GM12878 (cell line): Measurements from ENCODE around the gene MALT1. TPM values are rescaled to one million over a fixed set of nuclear protein-coding genes. Genes with fewer than 3 reads are reported as not detected.

Source experiments
- ATAC-seq: fragments of 200-7000 bp; cut with Tn5 transposase; 3 replicates; pipeline ENCODE4 v1.9.1; 2020; ENCODE audit warnings: mild to moderate bottlenecking, moderate library complexity
- BruUV-seq: library from RNA; stranded (reverse); fragments of 400-500 nt; replicated peaks from 2 replicates; lab custom pipeline; 2021; lab: Mats Ljungman, UMichigan
- CTCF ChIA-PET: fragments of 300-600 bp; sonication (Branson Sonifier 250); formaldehyde crosslinking; extraction: SDS; loops from one replicate; lab custom pipeline; 2021; ENCODE audit warnings: inconsistent platforms; lab: Yijun Ruan, JAX
- POLR2A ChIA-PET: fragments of 350-600 bp; formaldehyde crosslinking; extraction: SDS; loops from one replicate; lab custom pipeline; 2021; ENCODE audit warnings: inconsistent platforms; lab: Charles Lee
- RAD21 ChIA-PET: fragments of 300-600 bp; sonication (Branson Sonifier 250); formaldehyde crosslinking; loops from one replicate; lab custom pipeline; 2023; ENCODE audit warnings: antibody characterized with exemption; ENCODE audit not compliant: unreplicated experiment; lab: Charles Lee
- SMC1A ChIA-PET: fragments of 300-600 bp; sonication (Branson Sonifier 250); formaldehyde crosslinking; loops from one replicate; lab custom pipeline; 2023; ENCODE audit not compliant: unreplicated experiment, uncharacterized antibody; lab: Charles Lee
- DNase-seq: peaks from one replicate; pipeline ENCODE4 v3.0.0-alpha.2; 2011; ENCODE audit warnings: low read depth, low spot score
- FAIRE-seq: peaks from 3 replicates; lab custom pipeline; 2011; peaks lifted over from hg19 to GRCh38; lab: Jason Lieb, UNC
- H2AFZ ChIP-seq: 2 replicates; pipeline ENCODE4 v1.6.0; 2011; ENCODE audit warnings: low read depth, low read length, control low read depth; ENCODE audit not compliant: control insufficient read depth
- H3K27ac ChIP-seq: 2 replicates; pipeline ENCODE4 v1.5.1; 2011; ENCODE audit warnings: control low read depth; ENCODE audit not compliant: control insufficient read depth, insufficient read depth
- H3K27me3 ChIP-seq, 2 experiments: replicated peaks in 1 of 2; 2 replicates each; pipeline versions ENCODE4 v1.6.0 to v1.6.1; 2011; ENCODE audit warnings: low read length in 1 of 2; ENCODE audit not compliant: control insufficient read depth in 2 of 2, insufficient read depth in 2 of 2
- H3K36me3 ChIP-seq, 2 experiments: 2 replicates each; pipeline ENCODE4 v1.5.1; 2011; ENCODE audit warnings: low read length in 1 of 2; ENCODE audit not compliant: control insufficient read depth in 2 of 2, insufficient read depth in 2 of 2
- H3K4me1 ChIP-seq: 2 replicates; pipeline ENCODE4 v1.6.1; 2011; ENCODE audit warnings: mild to moderate bottlenecking, low read length, moderate library complexity, mixed read lengths; ENCODE audit not compliant: control insufficient read depth, insufficient read depth
- H3K4me2 ChIP-seq: 2 replicates; pipeline ENCODE4 v1.6.0; 2011; ENCODE audit warnings: control low read depth; ENCODE audit not compliant: control insufficient read depth, insufficient read depth
- H3K4me3 ChIP-seq: fragments of 200-600 bp; sonication (generic); 2 replicates; pipeline ENCODE4 v1.5.1; 2016
- H3K79me2 ChIP-seq: 2 replicates; pipeline ENCODE4 v1.6.0; 2011; ENCODE audit warnings: low read length; ENCODE audit not compliant: control insufficient read depth, insufficient read depth
- H3K9ac ChIP-seq: 2 replicates; pipeline ENCODE4 v1.8.0; 2011; ENCODE audit warnings: low read length, control low read depth, mixed read lengths; ENCODE audit not compliant: control insufficient read depth, insufficient read depth
- H3K9me3 ChIP-seq: replicated peaks from 3 replicates; pipeline ENCODE4 v1.5.1; 2011; ENCODE audit warnings: mild to moderate bottlenecking, low read length; ENCODE audit not compliant: control insufficient read depth, insufficient read depth
- H4K20me1 ChIP-seq: 2 replicates; pipeline ENCODE4 v1.6.0; 2011; ENCODE audit not compliant: control insufficient read depth, insufficient read depth
- JUNB ChIP-seq: IDR thresholded peaks from 2 replicates; pipeline ENCODE4 v1.6.1; 2016; ENCODE audit warnings: antibody characterized with exemption, mild to moderate bottlenecking
- PML ChIP-seq: IDR thresholded peaks from 2 replicates; pipeline ENCODE4 v1.6.1; 2012; ENCODE audit warnings: low read length, inconsistent platforms
- POLR2AphosphoS2 ChIP-seq: IDR thresholded peaks from 2 replicates; pipeline ENCODE4 v1.6.1; 2011; ENCODE audit warnings: low read depth, mild to moderate bottlenecking, low read length, improper control_type of control experiment, moderate library complexity
- WGBS: methylation state at CpG from one replicate; pipeline ENCODE4 v1.1.6; 2016; ENCODE audit warnings: low lambda C conversion rate; ENCODE audit not compliant: insufficient replicate concordance, insufficient coverage; ENCODE audit errors: missing lambda C conversion rate; 5-methylcytosine and 5-hydroxymethylcytosine counted together
- in situ Hi-C: fragments of 300-500 bp; cut with MboI; formaldehyde crosslinking; loops from 9 replicates; pipeline ENCODE4 v1.14.3; 2018; ENCODE audit warnings: mixed read lengths
- intact Hi-C: fragments of 100-400 bp; cut with micrococcal nuclease; formaldehyde crosslinking; loops from one replicate; pipeline ENCODE4 v1.14.2; 2022; ENCODE audit not compliant: unreplicated experiment
- polyA plus RNA-seq, 11 experiments: library from polyadenylated mRNA; depleted of rRNA in 4 of 11; unstranded in 6 of 11; stranded (reverse) in 5 of 11; fragments of >200 nt; fragmentation: Nextera tagmentation in 4 of 11; fragmentation: Illumina TruSeq in 1 of 11; extraction: Ambion mirVana in 4 of 11; extraction: Trizol in 1 of 11; gene quantifications; 1 replicate in 1 of 11; 2 replicates in 10 of 11; pipeline versions ENCODE4 v1.2.1 to v1.2.3, GENCODE V29; 2011 to 2016; ENCODE audit warnings: inconsistent platforms in 2 of 11, missing spikeins in 2 of 11, low read depth in 1 of 11
- total RNA-seq, 4 experiments: library from RNA; depleted of rRNA in 3 of 4; stranded (reverse); fragments of >200 nt in 3 of 4; fragmentation: Illumina TruSeq in 1 of 4; extraction: Trizol in 1 of 4; gene quantifications; 2 replicates each; pipeline versions ENCODE4 v1.2.1 to v1.2.3, GENCODE V29; 2013 to 2021
- TF ChIP-seq, protein P1 (sequence below): fragments of 150-350 bp; IDR thresholded peaks from 2 replicates; pipeline ENCODE4 v1.6.1; 2016; ENCODE audit warnings: low read depth, low read length

MALT1 gene
- total and polyA plus RNA-seq, 10 of the 15 experiments (the other 5 are each of a cell fraction or from before 2014, with no cell fraction given): 17.6 to 126 (median 45.4) TPM

DNA sequence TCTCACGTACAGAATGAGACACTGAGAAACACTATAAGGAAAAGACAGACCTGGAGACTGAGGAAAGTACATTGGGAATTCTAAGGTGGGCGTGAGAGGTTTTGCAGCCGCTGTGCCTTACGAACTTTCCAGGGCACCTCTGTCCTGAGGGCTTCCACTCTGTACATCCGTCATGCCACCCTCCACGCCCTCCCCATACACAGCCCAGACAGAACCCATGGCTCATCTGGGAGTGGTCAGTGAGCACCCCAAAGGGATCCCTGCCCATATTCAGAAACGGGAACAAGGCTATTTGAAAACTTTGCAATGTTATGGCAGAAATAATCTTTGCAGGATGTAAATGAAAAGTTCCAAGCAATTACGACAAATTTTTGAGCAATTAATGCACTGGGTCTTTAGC, 98.1 kb downstream of the MALT1 start:
- no peak for FAIRE-seq

DNA sequence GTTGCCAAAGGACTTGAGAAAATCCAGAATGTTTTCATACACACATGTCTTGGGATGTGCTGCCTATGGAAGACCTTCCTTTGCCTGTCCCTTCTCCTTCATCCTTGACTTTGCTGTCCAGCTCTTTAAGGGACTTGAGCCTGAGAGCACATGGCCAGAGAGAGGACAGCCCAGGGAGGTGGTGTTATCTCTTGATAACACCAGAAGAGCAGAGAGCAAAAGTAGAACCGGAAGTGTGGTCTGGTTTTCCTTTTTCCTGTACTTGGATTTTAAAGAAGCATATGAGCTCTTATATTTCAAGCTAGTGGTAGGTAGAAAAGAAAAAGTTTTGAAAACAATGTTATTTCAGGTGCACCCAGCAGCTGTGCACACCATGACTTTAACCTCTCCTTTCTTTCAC, 99.3 kb downstream of the MALT1 start:
- no peak overlapping the region for H2AFZ ChIP-seq
- no TSS peak for BruUV-seq
- H3K4me1 ChIP-seq: peaks cover 6% of the 10 kb centered on the region; the same call in 1 of the 2 replicates
- no peak overlapping the region for H3K4me2 ChIP-seq
- ChIA-PET SMC1A (interaction anchor here (0.9 to 4.4 kb wide), 9 partner anchors 11 to 301 kb away, joined by 3 to 52 read pairs (median 4); no protein-coding TSS in a partner anchor), CTCF (interaction anchor here (1.0 to 17.9 kb wide), 9 partner anchors 9 to 299 kb away, joined by 3 to 743 read pairs (median 11); no protein-coding TSS in a partner anchor), POLR2A (interaction anchor here (0.6 kb wide), 1 partner anchor 284 kb away, joined by 7 read pairs; no protein-coding TSS in a partner anchor), RAD21 (interaction anchor here (0.9 to 11.5 kb wide), 5 partner anchors 10 to 300 kb away, joined by 3 to 522 read pairs (median 3); no protein-coding TSS in a partner anchor)
- no peaks in the 10 kb centered on the region for H3K79me2 ChIP-seq
- ATAC-seq (no peak), FAIRE-seq (no peak), DNase-seq (no peak)
- 0% methylated on average over 1 of the region's 1 CpG for WGBS
- H3K9me3 ChIP-seq: no peaks in the 10 kb centered on the region
- no peaks in the 10 kb centered on the region; a peak in 1 of 4 replicates for H3K27me3 ChIP-seq
- intact Hi-C loops (no loop called here), in situ Hi-C loops (no loop called here)
- no peaks in the 10 kb centered on the region for H3K36me3 ChIP-seq
- no peak overlapping the region for H3K9ac ChIP-seq
- H3K4me3 ChIP-seq: no peak overlapping the region
- H3K27ac ChIP-seq: no peak overlapping the region
- TF ChIP-seq, protein P1, sequence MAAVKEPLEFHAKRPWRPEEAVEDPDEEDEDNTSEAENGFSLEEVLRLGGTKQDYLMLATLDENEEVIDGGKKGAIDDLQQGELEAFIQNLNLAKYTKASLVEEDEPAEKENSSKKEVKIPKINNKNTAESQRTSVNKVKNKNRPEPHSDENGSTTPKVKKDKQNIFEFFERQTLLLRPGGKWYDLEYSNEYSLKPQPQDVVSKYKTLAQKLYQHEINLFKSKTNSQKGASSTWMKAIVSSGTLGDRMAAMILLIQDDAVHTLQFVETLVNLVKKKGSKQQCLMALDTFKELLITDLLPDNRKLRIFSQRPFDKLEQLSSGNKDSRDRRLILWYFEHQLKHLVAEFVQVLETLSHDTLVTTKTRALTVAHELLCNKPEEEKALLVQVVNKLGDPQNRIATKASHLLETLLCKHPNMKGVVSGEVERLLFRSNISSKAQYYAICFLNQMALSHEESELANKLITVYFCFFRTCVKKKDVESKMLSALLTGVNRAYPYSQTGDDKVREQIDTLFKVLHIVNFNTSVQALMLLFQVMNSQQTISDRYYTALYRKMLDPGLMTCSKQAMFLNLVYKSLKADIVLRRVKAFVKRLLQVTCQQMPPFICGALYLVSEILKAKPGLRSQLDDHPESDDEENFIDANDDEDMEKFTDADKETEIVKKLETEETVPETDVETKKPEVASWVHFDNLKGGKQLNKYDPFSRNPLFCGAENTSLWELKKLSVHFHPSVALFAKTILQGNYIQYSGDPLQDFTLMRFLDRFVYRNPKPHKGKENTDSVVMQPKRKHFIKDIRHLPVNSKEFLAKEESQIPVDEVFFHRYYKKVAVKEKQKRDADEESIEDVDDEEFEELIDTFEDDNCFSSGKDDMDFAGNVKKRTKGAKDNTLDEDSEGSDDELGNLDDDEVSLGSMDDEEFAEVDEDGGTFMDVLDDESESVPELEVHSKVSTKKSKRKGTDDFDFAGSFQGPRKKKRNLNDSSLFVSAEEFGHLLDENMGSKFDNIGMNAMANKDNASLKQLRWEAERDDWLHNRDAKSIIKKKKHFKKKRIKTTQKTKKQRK: no peak
- no peak for TF ChIP-seq POLR2AphosphoS2
- H4K20me1 ChIP-seq: no peaks in the 10 kb centered on the region

More for the DNA sequence above, 98.1 kb downstream of the MALT1 start:
- H3K36me3 ChIP-seq: no peaks in the 10 kb centered on the region
- DNase-seq (no peak), ATAC-seq (no peak)
- ChIA-PET POLR2A (no interaction called here), SMC1A (interaction anchor here (0.7 to 4.4 kb wide), 15 partner anchors 9 to 373 kb away, joined by 3 to 52 read pairs (median 4); no protein-coding TSS in a partner anchor), RAD21 (interaction anchor here (1.0 to 11.5 kb wide), 8 partner anchors 9 to 302 kb away, joined by 3 to 522 read pairs (median 6); no protein-coding TSS in a partner anchor)
- 44% methylated on average over 8 of the region's 8 CpGs for WGBS
- peaks cover 6% of the 10 kb centered on the region; the same call in 1 of the 2 replicates for H3K4me1 ChIP-seq
- H2AFZ ChIP-seq: no peak overlapping the region
- no peaks in the 10 kb centered on the region; a peak in 2 of 4 replicates for H3K27me3 ChIP-seq
- H3K9ac ChIP-seq: no peak overlapping the region
- no TSS peak for BruUV-seq
- no peaks in the 10 kb centered on the region for H3K79me2 ChIP-seq
- H3K4me3 ChIP-seq: no peak overlapping the region
- no peak for TF ChIP-seq JUNB
- TF ChIP-seq PML: no peak
- TF ChIP-seq, all 136 proteins: peak for 0
- intact Hi-C loops (loop anchor here (10.0 kb wide), 2 partner anchors 585 to 875 kb away; no protein-coding TSS in a partner anchor), in situ Hi-C loops (no loop called here)
- Histone ChIP-seq H3K9me3 (no peaks in the 10 kb centered on the region), H3K27ac (no peak overlapping the region), H3K4me2 (no peak overlapping the region), H4K20me1 (no peaks in the 10 kb centered on the region)
- CTCF ChIA-PET: interaction anchor here (0.7 to 17.9 kb wide), 21 partner anchors 10 to 316 kb away, joined by 3 to 743 read pairs (median 4); no protein-coding TSS in a partner anchor
